ENCODE data around the gene ARIH1. TPM values are rescaled to one million over a fixed set of nuclear protein-coding genes. Genes with fewer than 3 reads are reported as not detected.

The ARIH1 gene
- total RNA-seq, 1 donor from 2014 or later, result 54.9 TPM

Other genes starting within 250 kb of the ARIH1 start
- gene PKM, start 243.1 kb upstream of the ARIH1 start, total RNA-seq, result 879 and 883 TPM in 2 replicates
- 45.0 and 45.7 TPM in 2 replicates for gene PARP6, start 201.8 kb upstream of the ARIH1 start, total RNA-seq
- gene CELF6, start 154.2 kb upstream of the ARIH1 start, total RNA-seq, result 0.29 and 0.41 TPM in 2 replicates
- gene HEXA, start 98.3 kb upstream of the ARIH1 start, total RNA-seq, result 135 and 136 TPM in 2 replicates
- gene TMEM202, start 76.0 kb upstream of the ARIH1 start, total RNA-seq, result not detected in 2 replicates
- not detected in 2 replicates for gene GOLGA6B, start 180.4 kb downstream of the ARIH1 start, total RNA-seq
- gene HIGD2B, start 211.9 kb downstream of the ARIH1 start, total RNA-seq, result not detected in 2 replicates
- gene BBS4, start 211.9 kb downstream of the ARIH1 start, total RNA-seq, result 18.8 and 30.7 TPM in 2 replicates